ENCODE data around the gene MDFIC. TPM values are rescaled to one million over a fixed set of nuclear protein-coding genes. Genes with fewer than 3 reads are reported as not detected.

MDFIC gene
- total and polyA plus RNA-seq, 12 donors: 7.6 to 55.7 (median 33.6) TPM

DNA sequence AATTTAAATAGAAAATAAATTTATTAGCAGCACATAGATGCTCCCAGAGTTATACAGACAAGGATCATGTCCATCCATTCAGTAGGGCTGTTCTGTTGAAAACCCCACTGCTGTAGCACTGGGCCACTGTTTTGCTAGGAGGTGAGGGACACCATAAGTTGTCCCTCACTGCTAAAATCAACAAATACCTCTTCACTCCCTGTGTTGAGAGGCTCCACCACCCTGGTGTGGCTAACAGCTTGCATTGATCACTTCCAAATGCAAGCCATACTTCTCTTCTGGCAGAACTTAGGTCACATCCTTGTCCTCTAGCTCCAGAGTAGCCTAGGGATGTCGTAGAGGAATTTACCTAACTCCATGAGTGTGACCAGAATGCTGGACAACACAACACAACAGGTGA is 55.4 kb downstream of the MDFIC start:
- no peak overlapping the region for H3K4me3 ChIP-seq
- H3K36me3 ChIP-seq: peaks cover 0 to 13% (median 0%) of the 10 kb centered on the region in 9 donors
- H3K27ac ChIP-seq: peak overlapping the region in 1 of 10 donors; percentile 27
- 77 to 83% methylated on average over 1 of the region's 1 CpG for WGBS, 2 donors
- TF ChIP-seq, protein P1, sequence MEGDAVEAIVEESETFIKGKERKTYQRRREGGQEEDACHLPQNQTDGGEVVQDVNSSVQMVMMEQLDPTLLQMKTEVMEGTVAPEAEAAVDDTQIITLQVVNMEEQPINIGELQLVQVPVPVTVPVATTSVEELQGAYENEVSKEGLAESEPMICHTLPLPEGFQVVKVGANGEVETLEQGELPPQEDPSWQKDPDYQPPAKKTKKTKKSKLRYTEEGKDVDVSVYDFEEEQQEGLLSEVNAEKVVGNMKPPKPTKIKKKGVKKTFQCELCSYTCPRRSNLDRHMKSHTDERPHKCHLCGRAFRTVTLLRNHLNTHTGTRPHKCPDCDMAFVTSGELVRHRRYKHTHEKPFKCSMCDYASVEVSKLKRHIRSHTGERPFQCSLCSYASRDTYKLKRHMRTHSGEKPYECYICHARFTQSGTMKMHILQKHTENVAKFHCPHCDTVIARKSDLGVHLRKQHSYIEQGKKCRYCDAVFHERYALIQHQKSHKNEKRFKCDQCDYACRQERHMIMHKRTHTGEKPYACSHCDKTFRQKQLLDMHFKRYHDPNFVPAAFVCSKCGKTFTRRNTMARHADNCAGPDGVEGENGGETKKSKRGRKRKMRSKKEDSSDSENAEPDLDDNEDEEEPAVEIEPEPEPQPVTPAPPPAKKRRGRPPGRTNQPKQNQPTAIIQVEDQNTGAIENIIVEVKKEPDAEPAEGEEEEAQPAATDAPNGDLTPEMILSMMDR (IDR thresholded peaks at IDR 0.05): no peak
- no peak for ATAC-seq
- no peak for DNase-seq
- intact Hi-C loops (cut with DNase I): loop anchor here in 2 of 10 donors (10.0 kb wide), 1 partner anchor 52 kb away; the partner anchor contains the start of gene MDFIC (in 2 of the 2)
- peaks cover 0 to 94% (median 73%) of the 10 kb centered on the region in 9 donors for H3K4me1 ChIP-seq
- no peaks in the 10 kb centered on the region for H3K9me3 ChIP-seq
- H3K27me3 ChIP-seq: no peaks in the 10 kb centered on the region

GRCh38 chr7:114979388-114979787 is 57.5 kb downstream of the MDFIC start:
- H3K9me3 ChIP-seq: no peaks in the 10 kb centered on the region
- peak overlapping the region in 8 of 10 donors; percentile 8 to 48 (median 36) for H3K4me3 ChIP-seq
- intact Hi-C loops (cut with DNase I): loop anchor here in 2 of 10 donors (10.0 kb wide), 1 partner anchor 55 kb away; the partner anchor contains the start of gene MDFIC (in 2 of the 2)
- H3K36me3 ChIP-seq: peaks cover 0 to 29% (median 0%) of the 10 kb centered on the region in 9 donors
- peak overlapping the region in 9 of 10 donors; percentile 9 to 86 (median 69) for H3K27ac ChIP-seq
- TF ChIP-seq, protein P1 (IDR thresholded peaks at IDR 0.05): no peak
- WGBS, 2 donors: 9% methylated on average over 7 of the region's 7 CpGs
- ATAC-seq (peak; percentile 78 to 98 (median 92)), DNase-seq (peak; percentile 13 to 66)
- H3K27me3 ChIP-seq: no peaks in the 10 kb centered on the region
- peaks cover 0 to 72% (median 56%) of the 10 kb centered on the region in 9 donors for H3K4me1 ChIP-seq

DNA sequence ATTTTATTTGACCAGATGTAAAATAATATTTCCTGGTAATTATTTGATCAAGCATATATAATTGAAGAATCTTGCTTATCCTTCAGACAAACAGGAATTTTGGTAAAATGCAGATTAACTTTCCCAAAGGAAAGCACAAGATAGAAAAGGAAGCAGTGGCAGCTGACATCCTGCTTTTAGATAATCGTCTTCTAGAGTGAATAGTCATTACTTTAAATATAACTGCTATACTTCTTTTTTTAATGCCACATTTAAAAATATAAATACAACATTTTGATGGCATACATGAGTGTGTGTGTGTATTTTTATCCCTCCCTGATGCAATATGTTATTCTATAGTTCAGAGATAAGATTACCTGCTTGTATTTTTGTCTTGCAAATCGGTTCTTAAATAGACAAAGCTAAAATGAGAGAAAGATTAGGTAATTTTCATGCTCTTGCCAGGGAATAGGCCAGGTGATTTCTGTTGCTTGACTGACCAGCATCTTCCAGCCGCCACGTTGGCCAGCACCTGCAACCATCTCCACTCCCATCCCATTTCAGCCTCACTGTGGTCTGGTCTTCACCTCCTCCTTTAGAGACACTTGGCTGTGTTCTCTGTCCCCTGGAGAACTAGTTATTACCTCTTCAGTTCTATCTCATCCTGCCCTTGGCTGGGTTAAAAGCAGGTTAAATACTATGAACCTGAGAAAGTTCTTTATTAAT is 58.1 kb downstream of the MDFIC start:
- Histone ChIP-seq H3K9me3 (no peaks in the 10 kb centered on the region), H3K27me3 (no peaks in the 10 kb centered on the region), H3K27ac (peak overlapping the region in 9 of 10 donors; percentile 9 to 86 (median 69)), H3K4me1 (peaks cover 0 to 71% (median 58%) of the 10 kb centered on the region in 9 donors), H3K4me3 (peak overlapping the region in 8 of 10 donors; percentile 8 to 48 (median 36)), H3K36me3 (peaks cover 0 to 29% (median 0%) of the 10 kb centered on the region in 9 donors)
- TF ChIP-seq, protein P1 (IDR thresholded peaks at IDR 0.05): no peak
- DNase-seq (no peak), ATAC-seq (peak in 5 of 8 donors; percentile 38 to 71 (median 53))
- intact Hi-C loops (cut with DNase I): loop anchor here in 6 of 10 donors (10.0 kb wide), 1 partner anchor 55 kb away; the partner anchor contains the start of gene MDFIC (in 6 of the 6)
- WGBS, 2 donors: 43 to 46% methylated on average over 4 of the region's 4 CpGs

- 83 to 93% methylated on average over 2 of the region's 2 CpGs for WGBS, 2 donors
- Histone ChIP-seq H3K27me3 (no peaks in the 10 kb centered on the region), H3K27ac (peak overlapping the region in 3 of 10 donors; percentile 23 to 79 (median 45)), H3K36me3 (peaks cover 0 to 29% (median 0%) of the 10 kb centered on the region in 9 donors), H3K4me3 (no peak overlapping the region), H3K4me1 (peaks cover 0 to 71% (median 55%) of the 10 kb centered on the region in 9 donors), H3K9me3 (no peaks in the 10 kb centered on the region)
- DNase-seq: no peak
- TF ChIP-seq, protein P1 (IDR thresholded peaks at IDR 0.05): no peak
- ATAC-seq: no peak
- intact Hi-C loops (cut with DNase I): loop anchor here in 4 of 10 donors (10.0 kb wide), 1 partner anchor 57 kb away; the partner anchor contains the start of gene MDFIC (in 4 of the 4)
Observed at GRCh38 chr7:114981323-114981722, 59.4 kb downstream of the MDFIC start.
